ENCODE results near the gene ZMIZ1.

GRCh38 chr10:79163666-79163975 lies 94.9 kb downstream of the ZMIZ1 start:
- TF ChIP-seq CTCF (IDR thresholded peaks at IDR 0.05) (no peak), POLR2A (IDR thresholded peaks at IDR 0.05) (no peak), EP300 (IDR thresholded peaks at IDR 0.05) (no peak)
